Measurements from ENCODE around the gene ARHGEF11. TPM values are rescaled to one million over a fixed set of nuclear protein-coding genes. Genes with fewer than 3 reads are reported as not detected.
A peak's percentile ranks its signal among the peaks of the same experiment; 100 is the strongest.

The ARHGEF11 gene
- total RNA-seq, 1 experiment from 2014 or later, result 38.1 TPM

DNA sequence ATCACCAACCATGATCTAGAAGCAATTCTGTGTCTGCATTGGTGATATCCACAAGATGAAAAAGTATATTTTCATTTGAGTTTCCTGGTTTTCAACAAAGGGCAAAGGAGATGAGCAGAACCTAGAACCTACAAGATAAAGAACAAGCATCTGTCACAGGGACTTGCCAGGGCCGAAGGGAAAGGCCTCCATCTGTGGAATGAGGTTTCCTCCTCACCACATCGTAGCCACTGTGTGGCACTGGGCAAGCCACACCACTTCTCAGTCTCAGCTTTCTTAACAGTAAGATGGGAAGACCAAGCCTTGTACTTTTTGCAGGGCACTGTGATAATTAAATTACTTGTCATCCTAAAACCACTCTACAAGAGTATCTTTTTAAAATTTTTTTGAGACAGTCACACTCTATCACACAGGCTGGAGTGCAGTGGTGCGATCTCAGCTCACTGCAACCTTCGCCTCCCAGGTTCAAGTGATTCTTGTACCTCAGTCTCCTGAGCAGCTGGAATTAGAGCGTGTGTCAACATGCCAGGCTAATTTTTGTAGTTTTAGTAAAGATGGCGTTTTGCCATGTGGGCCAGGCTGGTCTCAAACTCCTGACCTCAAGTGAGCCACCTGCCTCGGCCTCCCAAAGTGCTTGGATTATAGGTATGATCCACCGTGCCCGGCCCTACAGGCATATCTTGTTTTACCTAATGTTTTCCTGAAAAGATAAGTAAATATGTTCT, 45.8 kb downstream of the ARHGEF11 start (continued):
- TF ChIP-seq, protein P1, sequence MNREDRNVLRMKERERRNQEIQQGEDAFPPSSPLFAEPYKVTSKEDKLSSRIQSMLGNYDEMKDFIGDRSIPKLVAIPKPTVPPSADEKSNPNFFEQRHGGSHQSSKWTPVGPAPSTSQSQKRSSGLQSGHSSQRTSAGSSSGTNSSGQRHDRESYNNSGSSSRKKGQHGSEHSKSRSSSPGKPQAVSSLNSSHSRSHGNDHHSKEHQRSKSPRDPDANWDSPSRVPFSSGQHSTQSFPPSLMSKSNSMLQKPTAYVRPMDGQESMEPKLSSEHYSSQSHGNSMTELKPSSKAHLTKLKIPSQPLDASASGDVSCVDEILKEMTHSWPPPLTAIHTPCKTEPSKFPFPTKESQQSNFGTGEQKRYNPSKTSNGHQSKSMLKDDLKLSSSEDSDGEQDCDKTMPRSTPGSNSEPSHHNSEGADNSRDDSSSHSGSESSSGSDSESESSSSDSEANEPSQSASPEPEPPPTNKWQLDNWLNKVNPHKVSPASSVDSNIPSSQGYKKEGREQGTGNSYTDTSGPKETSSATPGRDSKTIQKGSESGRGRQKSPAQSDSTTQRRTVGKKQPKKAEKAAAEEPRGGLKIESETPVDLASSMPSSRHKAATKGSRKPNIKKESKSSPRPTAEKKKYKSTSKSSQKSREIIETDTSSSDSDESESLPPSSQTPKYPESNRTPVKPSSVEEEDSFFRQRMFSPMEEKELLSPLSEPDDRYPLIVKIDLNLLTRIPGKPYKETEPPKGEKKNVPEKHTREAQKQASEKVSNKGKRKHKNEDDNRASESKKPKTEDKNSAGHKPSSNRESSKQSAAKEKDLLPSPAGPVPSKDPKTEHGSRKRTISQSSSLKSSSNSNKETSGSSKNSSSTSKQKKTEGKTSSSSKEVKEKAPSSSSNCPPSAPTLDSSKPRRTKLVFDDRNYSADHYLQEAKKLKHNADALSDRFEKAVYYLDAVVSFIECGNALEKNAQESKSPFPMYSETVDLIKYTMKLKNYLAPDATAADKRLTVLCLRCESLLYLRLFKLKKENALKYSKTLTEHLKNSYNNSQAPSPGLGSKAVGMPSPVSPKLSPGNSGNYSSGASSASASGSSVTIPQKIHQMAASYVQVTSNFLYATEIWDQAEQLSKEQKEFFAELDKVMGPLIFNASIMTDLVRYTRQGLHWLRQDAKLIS (CRISPR knock-in tag; IDR thresholded peaks at IDR 0.05; ENCODE audit: borderline replicate concordance), result no peak
- TF ChIP-seq ZBTB43 (CRISPR knock-in tag; IDR thresholded peaks at IDR 0.05) (no peak), NR1H2 (CRISPR knock-in tag; IDR thresholded peaks at IDR 0.05) (no peak)

DNA sequence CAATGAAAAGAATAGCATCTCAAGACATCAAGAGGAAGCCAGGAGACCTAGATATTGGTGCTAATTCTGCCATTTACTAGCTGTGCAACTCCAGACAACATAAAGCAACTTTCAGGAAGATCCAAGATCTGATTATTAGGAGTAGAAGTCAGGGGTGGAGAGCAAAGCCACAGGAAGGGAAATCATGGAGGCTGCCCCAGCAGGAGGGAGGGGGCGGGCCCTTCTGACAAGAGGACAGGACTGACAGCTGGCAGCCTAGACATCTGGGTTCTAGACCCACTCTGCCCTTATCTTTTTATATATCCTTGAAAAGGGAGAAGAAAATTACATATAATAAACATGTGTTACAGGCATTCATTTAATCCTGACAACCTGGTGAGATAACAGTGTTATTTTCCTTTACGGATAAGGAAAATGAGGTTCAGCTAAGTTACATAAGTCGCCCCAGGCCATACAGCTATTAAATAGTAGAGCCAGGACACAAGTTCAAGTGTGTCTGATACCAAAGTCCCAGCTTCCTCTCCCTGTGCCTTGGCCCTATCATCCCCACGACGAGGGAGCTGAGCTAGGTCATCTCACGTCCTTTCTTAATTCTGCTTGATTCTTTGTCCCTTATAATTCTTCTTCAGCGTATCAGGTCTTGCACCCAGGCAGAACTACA, 46.6 kb downstream of the ARHGEF11 start:
- ATAC-seq (no peak), DNase-seq (ENCODE audit: low spot score) (no peak)
- H3K9me3 Mint-ChIP-seq, result no peaks in the 10 kb centered on the region
- no peak overlapping the region for H3K4me3 Mint-ChIP-seq
- TF ChIP-seq HMGA2 (CRISPR knock-in tag; IDR thresholded peaks at IDR 0.05), result no peak
- no peak for TF ChIP-seq CREM (CRISPR knock-in tag; IDR thresholded peaks at IDR 0.05)
- no peak for TF ChIP-seq ZNF317 (CRISPR knock-in tag; IDR thresholded peaks at IDR 0.05; ENCODE audit: borderline replicate concordance, low read depth)
- no peak for TF ChIP-seq MAX (CRISPR knock-in tag; IDR thresholded peaks at IDR 0.05)
- TF ChIP-seq JAZF1 (CRISPR knock-in tag; IDR thresholded peaks at IDR 0.05), result no peak
- TF ChIP-seq, protein P2, sequence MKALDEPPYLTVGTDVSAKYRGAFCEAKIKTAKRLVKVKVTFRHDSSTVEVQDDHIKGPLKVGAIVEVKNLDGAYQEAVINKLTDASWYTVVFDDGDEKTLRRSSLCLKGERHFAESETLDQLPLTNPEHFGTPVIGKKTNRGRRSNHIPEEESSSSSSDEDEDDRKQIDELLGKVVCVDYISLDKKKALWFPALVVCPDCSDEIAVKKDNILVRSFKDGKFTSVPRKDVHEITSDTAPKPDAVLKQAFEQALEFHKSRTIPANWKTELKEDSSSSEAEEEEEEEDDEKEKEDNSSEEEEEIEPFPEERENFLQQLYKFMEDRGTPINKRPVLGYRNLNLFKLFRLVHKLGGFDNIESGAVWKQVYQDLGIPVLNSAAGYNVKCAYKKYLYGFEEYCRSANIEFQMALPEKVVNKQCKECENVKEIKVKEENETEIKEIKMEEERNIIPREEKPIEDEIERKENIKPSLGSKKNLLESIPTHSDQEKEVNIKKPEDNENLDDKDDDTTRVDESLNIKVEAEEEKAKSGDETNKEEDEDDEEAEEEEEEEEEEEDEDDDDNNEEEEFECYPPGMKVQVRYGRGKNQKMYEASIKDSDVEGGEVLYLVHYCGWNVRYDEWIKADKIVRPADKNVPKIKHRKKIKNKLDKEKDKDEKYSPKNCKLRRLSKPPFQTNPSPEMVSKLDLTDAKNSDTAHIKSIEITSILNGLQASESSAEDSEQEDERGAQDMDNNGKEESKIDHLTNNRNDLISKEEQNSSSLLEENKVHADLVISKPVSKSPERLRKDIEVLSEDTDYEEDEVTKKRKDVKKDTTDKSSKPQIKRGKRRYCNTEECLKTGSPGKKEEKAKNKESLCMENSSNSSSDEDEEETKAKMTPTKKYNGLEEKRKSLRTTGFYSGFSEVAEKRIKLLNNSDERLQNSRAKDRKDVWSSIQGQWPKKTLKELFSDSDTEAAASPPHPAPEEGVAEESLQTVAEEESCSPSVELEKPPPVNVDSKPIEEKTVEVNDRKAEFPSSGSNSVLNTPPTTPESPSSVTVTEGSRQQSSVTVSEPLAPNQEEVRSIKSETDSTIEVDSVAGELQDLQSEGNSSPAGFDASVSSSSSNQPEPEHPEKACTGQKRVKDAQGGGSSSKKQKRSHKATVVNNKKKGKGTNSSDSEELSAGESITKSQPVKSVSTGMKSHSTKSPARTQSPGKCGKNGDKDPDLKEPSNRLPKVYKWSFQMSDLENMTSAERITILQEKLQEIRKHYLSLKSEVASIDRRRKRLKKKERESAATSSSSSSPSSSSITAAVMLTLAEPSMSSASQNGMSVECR (CRISPR knock-in tag; IDR thresholded peaks at IDR 0.05; ENCODE audit: borderline replicate concordance), result no peak
- no peak for TF ChIP-seq SMAD3 (CRISPR knock-in tag; IDR thresholded peaks at IDR 0.05; ENCODE audit: borderline replicate concordance)
- ChIA-PET CTCF (interaction anchor here (1.6 kb wide), 1 partner anchor 91 kb away, joined by 6 read pairs; no protein-coding TSS in a partner anchor), POLR2A (no interaction called here)
- H3K4me1 Mint-ChIP-seq, result peaks cover 53% of the 10 kb centered on the region
- H3K36me3 Mint-ChIP-seq, result no peaks in the 10 kb centered on the region
- no peaks in the 10 kb centered on the region for H3K27me3 Mint-ChIP-seq (ENCODE audit: low read depth)
- no peak overlapping the region; the same call in 1 of the 2 replicates for H3K27ac Mint-ChIP-seq

DNA sequence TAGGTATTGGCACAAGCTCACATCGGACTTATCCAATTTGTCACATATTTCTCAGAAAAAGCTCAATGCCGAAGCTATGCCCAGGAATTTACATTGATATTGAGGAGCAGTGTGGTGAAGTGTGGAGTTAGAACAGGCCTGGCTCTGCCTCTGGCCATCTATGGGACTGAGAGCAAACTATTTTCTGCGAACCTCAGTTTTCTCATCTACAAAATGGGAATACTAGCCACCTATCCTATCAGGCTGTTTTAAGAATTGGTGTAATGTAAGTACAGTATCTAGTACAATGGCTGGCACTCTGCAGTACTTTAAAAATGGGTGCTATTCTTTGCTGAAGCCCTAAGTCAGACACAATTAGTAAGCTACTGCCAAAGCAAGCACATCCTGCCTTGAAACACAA, 47.2 kb downstream of the ARHGEF11 start:
- Mint-ChIP-seq H3K36me3 (no peaks in the 10 kb centered on the region), H3K9me3 (no peaks in the 10 kb centered on the region), H3K4me1 (peaks cover 46% of the 10 kb centered on the region), H3K4me3 (no peak overlapping the region), H3K27ac (peak overlapping the region; percentile 20; the same call in 1 of the 2 replicates), H3K27me3 (ENCODE audit: low read depth) (no peaks in the 10 kb centered on the region)
- no peak for DNase-seq (ENCODE audit: low spot score)
- POLR2A ChIA-PET, result no interaction called here
- ATAC-seq, result no peak
- CTCF ChIA-PET, result interaction anchor here (1.0 to 1.6 kb wide), 2 partner anchors 92 kb away, joined by 4 to 6 read pairs; no protein-coding TSS in a partner anchor
- TF ChIP-seq MLX (CRISPR knock-in tag; IDR thresholded peaks at IDR 0.05), result no peak
- TF ChIP-seq MXD4 (CRISPR knock-in tag; IDR thresholded peaks at IDR 0.05; ENCODE audit: borderline replicate concordance), result no peak
- TF ChIP-seq TEAD1 (CRISPR knock-in tag; IDR thresholded peaks at IDR 0.05), result no peak
- TF ChIP-seq SMAD4 (CRISPR knock-in tag; IDR thresholded peaks at IDR 0.05), result no peak
- TF ChIP-seq EMX1 (CRISPR knock-in tag; IDR thresholded peaks at IDR 0.05), result no peak
- no peak for TF ChIP-seq ZNF396 (CRISPR knock-in tag; IDR thresholded peaks at IDR 0.05; ENCODE audit: borderline replicate concordance)
- no peak for TF ChIP-seq ZNF138 (CRISPR knock-in tag; conservative IDR thresholded peaks at IDR 0.05)
- no peak for TF ChIP-seq HMGA2 (CRISPR knock-in tag; IDR thresholded peaks at IDR 0.05)
- TF ChIP-seq ZNF317 (CRISPR knock-in tag; IDR thresholded peaks at IDR 0.05; ENCODE audit: borderline replicate concordance, low read depth), result no peak
- TF ChIP-seq JAZF1 (CRISPR knock-in tag; IDR thresholded peaks at IDR 0.05), result no peak
- TF ChIP-seq, protein P3, sequence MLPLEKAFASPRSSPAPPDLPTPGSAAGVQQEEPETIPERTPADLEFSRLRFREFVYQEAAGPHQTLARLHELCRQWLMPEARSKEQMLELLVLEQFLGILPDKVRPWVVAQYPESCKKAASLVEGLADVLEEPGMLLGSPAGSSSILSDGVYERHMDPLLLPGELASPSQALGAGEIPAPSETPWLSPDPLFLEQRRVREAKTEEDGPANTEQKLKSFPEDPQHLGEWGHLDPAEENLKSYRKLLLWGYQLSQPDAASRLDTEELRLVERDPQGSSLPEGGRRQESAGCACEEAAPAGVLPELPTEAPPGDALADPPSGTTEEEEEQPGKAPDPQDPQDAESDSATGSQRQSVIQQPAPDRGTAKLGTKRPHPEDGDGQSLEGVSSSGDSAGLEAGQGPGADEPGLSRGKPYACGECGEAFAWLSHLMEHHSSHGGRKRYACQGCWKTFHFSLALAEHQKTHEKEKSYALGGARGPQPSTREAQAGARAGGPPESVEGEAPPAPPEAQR (CRISPR knock-in tag; IDR thresholded peaks at IDR 0.05), result no peak
- TF ChIP-seq ELF4 (CRISPR knock-in tag; IDR thresholded peaks at IDR 0.05; ENCODE audit: low read depth), result no peak
